Effector CD8-positive, alpha-beta T cell (primary cell): ENCODE data around the gene PTGR3.

Experiments used
- DNase-seq: peaks from one replicate; lab custom pipeline; 2025; lab: John Stamatoyannopoulos, UW

Gene PTGR3

DNA sequence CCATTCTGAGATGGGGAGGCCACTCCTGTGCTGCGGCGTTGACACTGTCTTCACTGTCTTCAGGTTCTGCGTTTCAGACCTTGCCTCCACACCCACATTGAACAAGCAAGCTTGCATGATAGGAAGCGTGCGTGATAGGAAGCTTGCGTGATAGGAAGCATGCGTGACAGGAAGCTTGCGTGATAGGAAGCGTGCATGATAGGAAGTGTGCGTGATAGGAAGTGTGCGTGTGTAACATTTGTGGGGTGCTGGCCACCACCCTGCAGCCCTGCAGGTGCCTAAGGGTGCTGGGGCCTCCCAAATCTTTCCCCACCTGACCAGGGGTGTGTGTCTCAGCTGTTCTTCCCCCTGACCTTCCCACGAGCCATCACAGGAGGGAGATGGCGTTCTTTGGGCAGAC is 27.0 kb upstream of the PTGR3 start:
- DNase-seq: no peak

GRCh38 chr18:75234901-75235300 is 26.0 kb upstream of the PTGR3 start:
- DNase-seq: no peak

DNA sequence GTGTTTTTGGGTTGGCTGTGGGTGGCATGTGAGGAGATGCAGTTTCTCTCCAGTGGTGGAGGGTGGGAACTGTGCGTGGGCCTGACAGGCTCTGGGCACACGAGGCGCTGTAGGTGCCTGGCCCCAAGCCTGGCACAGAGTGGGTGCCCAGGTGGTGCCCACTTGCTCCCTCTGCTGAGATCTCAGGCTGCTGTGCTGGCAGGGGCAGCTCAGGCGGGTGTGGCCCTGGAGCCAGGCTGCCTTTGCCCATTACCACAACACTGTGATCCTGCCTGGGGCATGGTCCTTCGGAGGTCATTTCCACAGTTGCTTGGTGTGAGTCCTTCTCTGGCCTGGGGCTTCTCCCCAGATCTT is 22.1 kb upstream of the PTGR3 start:
- no peak for DNase-seq

GRCh38 chr18:75230163-75231052 is 21.5 kb upstream of the PTGR3 start:
- no peak for DNase-seq

DNA sequence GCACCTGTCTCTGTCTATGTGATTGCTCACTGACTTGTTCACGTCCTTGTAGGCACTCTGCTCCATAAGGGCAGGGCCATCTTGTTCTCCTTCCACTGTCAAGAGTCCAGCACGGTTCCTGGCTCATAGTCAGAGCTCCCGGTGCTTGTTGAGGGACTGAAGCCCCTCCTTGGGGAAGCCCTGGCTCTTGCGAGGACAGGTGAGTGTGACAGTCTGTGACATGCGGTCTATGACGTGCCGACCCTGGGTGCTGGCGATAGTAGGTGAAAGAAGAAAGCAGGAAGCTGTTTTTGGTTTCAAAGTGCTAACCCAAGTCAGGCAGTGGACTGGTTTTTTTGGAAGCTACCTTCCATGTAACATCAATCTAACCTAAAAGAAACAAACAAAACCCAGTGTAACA is 20.5 kb upstream of the PTGR3 start:
- DNase-seq: no peak

DNA sequence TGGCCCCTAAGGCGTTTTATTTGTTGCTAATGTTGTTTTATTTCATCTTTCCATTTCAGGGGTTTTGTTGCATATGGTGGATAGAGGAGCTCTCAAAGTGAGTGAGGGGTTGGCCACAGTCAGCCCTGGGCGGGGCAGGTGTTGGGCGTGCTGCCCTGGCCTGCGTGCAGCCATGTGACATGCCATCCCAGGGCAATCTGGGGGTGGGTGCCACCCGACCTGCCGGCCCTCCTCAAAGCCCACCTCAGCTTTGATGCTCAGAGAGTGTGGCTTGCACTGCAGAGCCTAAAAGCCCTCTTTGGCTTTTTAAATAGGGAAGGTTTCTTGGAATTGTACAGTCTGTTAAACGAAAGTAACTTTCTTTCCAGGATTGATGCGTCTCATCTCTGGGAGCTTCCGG is 20.0 kb upstream of the PTGR3 start:
- DNase-seq: no peak

DNA sequence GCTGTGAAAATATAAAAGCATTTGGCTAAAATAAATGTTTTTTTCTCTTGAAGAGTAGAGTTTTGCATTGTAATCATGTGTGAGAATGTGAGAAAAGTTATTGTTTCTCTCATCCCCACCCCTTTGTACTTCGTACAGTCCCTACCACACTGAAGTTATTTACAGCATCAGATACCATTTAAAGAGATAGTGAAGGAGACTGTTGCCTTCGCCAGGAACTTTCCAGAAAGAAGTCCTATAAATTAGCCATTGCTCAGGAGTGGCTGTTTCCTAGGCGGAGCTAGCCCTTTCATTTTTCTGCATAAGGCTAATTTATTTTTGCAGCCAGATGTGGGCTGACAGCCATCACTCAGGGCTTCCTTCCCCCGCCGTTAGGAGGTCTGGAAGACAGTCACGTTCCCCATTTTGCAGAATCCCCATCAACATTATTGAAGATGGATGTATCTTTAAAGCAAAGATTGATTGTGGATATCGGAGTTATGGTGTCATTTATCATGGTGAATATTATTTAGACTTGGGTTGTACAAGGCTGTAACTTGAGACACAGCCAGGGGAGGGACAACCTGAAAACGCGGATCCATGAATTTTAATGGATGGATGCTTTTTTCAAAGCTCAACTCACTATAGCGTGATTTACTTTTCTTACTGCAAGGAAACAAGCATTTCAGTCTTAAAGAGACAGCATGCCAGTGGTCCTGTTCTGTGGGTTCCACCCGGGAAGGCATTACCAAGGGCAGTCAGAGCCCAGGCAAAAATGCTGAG is 18.8 kb upstream of the PTGR3 start:
- DNase-seq: no peak

- DNase-seq: no peak
Measured at GRCh38 chr18:75226956-75227316, 18.0 kb upstream of the PTGR3 start.

DNA sequence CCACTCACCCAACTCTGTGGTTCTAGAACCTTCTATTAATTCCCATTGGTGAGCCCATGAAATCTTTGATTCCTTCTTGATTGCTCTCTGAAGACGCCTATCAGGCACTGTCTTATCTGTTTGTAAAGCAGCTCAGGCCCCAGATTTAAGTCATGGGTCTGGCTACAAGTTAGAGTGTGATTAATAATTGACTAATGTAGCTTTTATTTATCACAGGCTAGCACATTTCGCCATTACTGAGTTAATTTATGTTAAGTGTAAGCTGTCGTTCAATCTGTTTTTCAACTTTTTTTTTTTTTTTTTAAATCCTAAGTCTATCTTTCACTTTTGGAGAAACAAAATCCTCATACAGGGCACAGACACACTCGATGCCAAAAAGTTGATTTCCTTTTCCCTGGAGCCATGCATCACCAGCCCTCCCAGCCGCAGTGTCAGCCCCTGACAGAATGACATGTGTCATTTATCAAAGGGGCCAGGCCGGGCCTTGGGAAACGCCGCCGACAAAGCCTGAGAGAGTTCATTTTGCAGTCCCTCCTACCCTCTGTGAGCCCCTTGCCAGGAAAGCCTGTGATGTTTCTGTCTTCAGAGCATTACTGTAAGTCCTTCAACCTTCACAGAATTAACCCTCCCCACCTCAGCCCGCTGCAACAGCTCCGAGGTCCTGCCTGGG is 17.5 kb upstream of the PTGR3 start:
- no peak for DNase-seq

DNA sequence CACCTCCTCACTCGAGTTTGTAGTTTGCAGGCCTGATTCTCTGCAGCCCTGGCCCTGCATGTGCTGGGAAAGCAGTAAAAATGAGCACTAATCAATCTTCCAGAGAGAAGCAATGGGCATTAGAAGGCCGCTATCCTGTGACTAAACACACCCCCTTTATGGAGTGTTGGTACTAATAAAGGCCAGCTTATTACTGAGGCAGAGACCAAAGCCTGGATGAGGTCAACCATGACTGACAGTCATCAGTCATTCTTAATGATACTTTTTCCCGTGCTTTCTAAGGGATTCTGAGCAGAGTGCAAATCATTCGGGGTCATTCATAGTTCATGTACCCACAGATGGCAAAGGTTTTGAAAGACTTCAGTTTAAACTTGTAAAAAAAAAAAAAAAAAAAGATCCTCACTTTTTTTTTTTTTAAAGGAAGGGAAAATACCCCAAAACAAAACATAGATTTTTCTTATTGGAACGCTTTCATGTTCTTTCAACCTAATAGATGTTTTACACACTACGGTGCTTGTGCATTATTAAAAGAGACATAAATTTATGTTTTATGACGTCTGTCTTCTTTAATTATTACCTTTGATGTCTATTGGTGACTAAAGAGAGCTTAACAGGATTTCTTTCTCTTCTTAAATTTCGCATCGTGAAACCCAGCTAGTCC is 14.9 kb upstream of the PTGR3 start:
- no peak for DNase-seq

- no peak for DNase-seq
Measured at GRCh38 chr18:75222407-75222806, 13.5 kb upstream of the PTGR3 start.

GRCh38 chr18:75221897-75222296 is 13.0 kb upstream of the PTGR3 start:
- no peak for DNase-seq

- no peak for DNase-seq
Measured at GRCh38 chr18:75221397-75221796, 12.5 kb upstream of the PTGR3 start.

DNA sequence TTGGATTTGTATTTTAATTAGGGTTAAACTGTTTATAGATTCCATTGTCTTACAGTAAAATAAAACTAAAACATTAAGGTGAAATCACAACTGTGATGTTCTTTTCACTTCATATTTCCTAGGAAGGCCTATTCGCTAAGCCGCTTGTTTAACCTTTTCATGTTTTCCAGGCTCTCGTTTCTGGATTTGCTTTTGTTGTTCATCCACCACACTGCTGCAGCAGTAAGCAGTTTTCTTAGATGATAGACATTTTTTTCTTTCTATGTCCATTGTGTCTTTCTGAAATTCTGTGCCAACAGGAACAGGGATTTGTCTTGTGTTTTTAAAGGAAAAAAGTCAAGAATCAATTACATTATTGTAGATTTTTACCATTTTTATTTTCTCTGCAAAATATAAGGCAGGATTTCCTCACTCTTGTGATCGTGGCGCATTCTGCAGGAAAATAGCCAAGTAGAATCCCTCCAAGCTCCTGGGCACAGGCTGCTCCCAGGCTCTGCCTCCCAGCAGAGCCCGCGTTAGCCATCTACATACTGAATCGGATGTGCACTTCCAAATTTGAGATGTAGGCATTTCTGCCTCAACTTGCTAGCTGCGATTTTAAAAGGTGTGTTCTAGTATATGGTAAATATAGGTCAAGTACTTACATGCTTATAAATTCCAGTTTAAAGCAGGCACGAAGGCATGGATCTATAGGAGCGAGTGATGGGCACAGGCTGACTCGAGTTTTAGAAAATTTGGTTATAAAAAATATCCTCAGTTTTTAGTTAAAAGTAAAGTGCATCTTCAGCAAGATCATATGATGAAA is 11.8 kb upstream of the PTGR3 start:
- no peak for DNase-seq

DNA sequence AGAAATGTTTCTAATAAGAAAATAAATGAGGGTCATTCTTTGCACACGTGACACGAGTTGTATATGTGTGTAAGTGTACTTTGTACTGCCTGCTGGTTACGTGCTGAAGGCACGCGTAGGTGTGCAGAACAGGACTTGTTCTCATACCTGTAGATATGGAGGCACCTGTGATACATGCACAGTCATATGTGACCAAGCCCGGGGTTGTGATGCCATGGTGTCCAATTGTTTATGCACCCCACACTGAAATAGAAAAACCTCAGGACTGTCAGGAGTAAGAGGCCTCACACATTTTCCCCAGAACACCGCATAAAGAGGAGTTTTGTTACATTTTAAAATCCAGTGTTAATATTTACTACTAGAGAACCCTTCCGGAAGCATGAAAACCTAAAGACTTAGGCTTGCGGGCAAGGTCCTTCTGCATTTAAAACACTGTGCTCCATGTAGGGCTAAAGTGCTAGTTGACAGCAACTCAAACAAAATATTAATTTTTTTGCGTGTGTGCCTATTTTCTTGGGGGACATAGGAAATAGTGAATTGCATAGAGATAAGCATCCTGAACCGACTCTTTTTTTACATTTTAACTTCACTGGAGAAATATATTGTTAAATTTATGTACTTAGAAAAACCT is 10.9 kb upstream of the PTGR3 start:
- DNase-seq: no peak

DNA sequence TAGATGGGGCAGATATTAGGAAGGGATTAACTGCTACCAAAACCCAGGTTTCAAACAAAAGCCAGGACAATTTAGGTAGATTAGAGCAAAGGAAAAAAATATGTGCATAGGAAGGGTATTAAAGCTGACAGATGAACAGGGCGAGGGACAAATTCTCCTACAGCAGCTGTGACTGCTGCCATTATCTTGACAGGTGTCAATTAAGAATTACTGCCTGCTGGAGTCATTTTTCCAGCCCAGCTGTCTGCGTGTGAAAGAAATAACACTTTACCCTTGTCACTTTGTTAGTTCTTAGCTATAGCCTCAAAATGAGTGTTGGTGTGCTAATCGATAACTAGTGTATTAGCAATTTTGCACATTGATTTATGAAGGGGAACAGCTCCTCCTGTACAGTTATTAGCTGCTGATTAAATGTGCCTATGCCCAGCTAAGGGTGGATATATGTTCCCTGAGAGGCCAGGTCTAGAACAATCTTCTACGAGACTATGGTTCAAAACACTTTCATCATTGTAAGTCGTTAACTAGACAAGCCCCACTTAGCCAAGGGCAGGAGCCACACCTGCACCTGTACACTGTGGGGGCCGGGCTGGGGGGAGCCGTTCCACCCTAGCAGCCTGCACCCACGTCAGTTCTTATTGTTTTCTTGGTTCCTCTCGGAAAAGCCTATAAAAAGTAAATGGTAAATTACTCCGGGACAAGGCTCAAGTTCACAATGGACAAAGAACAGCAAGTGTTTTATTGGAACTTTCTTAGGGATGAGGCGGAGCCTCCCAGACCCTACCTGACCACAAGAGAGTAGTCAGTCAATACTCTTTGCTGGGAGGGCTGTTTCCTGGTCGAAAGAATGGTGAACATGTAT is 9.4 kb upstream of the PTGR3 start:
- DNase-seq: no peak

GRCh38 chr18:75216911-75217689 is 8.2 kb upstream of the PTGR3 start:
- no peak for DNase-seq

DNA sequence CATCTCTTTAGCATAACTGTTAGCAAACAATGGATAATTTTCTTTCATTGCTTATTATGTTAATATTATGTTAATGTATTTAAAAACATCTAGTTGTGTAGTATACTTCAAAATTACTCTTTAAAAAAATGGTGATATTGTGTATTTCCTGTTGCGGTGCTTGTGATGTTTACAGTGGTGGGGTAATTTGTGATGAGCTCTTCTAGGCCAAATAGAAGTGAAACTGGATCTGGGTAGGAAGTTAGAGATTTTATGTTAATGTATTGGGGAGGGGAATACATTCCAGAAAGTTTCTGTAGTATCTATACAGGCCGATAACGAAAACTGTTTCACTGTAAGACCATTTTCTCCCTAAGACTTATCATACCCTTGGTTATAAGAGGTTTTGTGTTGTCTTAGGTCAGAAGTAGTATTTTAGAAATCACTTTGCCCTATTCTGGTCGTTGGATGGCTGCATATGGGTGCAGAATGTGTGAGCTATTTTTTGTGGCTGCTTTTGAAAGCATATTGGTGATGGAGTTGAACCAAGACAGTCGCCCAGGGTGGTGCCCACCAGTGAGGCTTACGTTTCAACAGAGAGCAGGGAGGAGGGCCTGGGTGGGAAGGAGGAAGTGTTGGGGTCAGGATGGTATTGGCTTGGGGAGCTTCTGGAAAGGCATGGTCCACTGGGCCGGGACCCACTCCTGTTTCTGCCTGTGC is 7.4 kb upstream of the PTGR3 start:
- no peak for DNase-seq

- DNase-seq: no peak
Measured at GRCh38 chr18:75215663-75216062, 6.7 kb upstream of the PTGR3 start.
